ENCODE results near the gene POLD1. TPM values are rescaled to one million over a fixed set of nuclear protein-coding genes. Genes with fewer than 3 reads are reported as not detected.
"Not testable (repeated sequence)": the region's sequence is repeated elsewhere in the genome, so short reads cannot be mapped to it uniquely, and the experiment has no call there.

Gene POLD1
- 10 to 100 TPM; 10.0 to 17.2 (median 11.7) TPM for total RNA-seq

- ATAC-seq (ENCODE audit: low FRiP score) (peak; percentile 93), DNase-seq (ENCODE audit: low spot score) (peak; percentile 96)
- TF ChIP-seq CTCF (IDR thresholded peaks at IDR 0.05) = no peak
Observed at GRCh38 chr19:50383852-50384684, at the start of gene POLD1. TSS of gene POLD1 (plus strand) at chr19:50384347. CDS start at chr19:50398852, 14,505 bp downstream.

- no peak for TF ChIP-seq CTCF (IDR thresholded peaks at IDR 0.05)
- DNase-seq (ENCODE audit: low spot score) (no peak), ATAC-seq (ENCODE audit: low FRiP score) (no peak)
Observed at GRCh38 chr19:50334741-50335421, 49.3 kb upstream of the POLD1 start.

- DNase-seq (ENCODE audit: low spot score); ATAC-seq (ENCODE audit: low FRiP score): not testable (repeated sequence)
Observed at GRCh38 chr19:50337031-50337430, 47.1 kb upstream of the POLD1 start.

- no peak for ATAC-seq (ENCODE audit: low FRiP score)
- TF ChIP-seq CTCF (IDR thresholded peaks at IDR 0.05) = no peak
- DNase-seq (ENCODE audit: low spot score) = no peak
Observed at GRCh38 chr19:50340331-50340730, 43.8 kb upstream of the POLD1 start.

DNA sequence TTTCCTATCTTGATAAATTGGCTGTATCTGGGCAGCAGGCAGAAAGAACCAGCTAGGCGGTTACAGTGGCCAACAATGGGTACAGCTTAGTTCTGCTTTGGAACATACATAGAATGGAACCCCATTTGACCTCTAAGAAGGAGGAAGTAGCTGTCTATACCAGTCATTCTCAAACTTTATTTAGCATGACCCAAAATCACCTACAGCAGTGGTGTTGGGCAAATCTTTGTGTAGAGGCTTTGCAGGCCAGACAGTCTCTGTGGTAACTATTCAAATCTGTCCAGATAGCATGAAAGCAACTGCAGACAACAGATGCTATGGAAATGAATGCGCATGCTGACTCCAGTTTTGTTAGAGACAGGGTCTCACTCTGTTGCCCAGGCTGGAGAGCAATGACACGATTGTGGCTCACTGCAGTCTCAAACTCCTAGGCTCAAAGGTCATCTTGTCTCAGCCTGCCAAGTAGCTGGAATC, 43.0 kb upstream of the POLD1 start:
- DNase-seq (ENCODE audit: low spot score) (no peak), ATAC-seq (ENCODE audit: low FRiP score) (no peak)
- no peak for TF ChIP-seq CTCF (IDR thresholded peaks at IDR 0.05)

- DNase-seq (ENCODE audit: low spot score) (no peak), ATAC-seq (ENCODE audit: low FRiP score) (no peak)
- TF ChIP-seq CTCF (IDR thresholded peaks at IDR 0.05) = no peak
Observed at GRCh38 chr19:50344661-50345318, 39.4 kb upstream of the POLD1 start.

- ATAC-seq (ENCODE audit: low FRiP score); DNase-seq (ENCODE audit: low spot score): not testable (repeated sequence)
Observed at GRCh38 chr19:50347089-50347581, 37.0 kb upstream of the POLD1 start.

All from omental fat pad (tissue), 4 donors.